Measurements from ENCODE around the gene TXNDC2. TPM values are rescaled to one million over a fixed set of nuclear protein-coding genes. Genes with fewer than 3 reads are reported as not detected.

TXNDC2 gene
- total RNA-seq, 1 donor from 2014 or later = not detected

DNA sequence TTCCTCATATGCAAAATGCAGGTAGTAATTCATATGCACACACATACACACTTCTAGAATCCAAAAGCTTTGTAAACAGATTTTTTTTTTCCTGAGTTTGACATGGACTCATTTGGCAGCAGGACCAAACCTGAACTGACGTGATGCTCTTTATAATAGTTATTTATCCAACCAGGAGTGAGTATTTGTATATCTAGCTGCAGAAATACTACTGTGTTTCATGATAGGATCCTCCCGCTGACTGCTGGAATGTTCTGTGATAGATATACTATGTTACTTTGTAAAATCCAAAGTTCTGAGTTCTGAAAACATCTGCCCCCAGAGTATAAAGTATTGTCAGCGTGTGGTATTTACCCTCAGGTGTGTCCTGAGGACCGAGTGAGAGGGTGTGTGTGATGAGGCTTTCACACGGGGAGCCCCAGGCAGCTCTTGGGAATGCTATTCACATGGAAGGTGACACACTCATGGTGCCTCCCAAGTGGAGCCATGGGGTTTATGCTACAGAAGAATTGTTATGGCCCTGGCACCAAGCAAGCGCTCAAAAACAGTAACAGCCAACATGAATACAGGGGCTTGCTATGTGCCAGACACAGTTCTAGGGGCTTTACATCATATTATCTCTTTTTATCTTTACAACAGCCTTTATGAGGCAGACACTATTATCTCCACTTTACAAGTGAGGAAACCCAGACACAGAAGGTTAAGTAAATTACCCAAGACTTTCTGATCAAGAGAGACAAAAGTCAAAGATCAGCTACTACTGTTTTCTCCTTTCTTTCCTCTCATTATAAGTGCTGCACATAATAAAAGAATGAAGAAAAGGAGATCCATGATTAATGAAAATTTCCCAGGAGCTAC lies 16.7 kb upstream of the TXNDC2 start:
- Mint-ChIP-seq H3K36me3 (ENCODE audit: unreplicated experiment) (peaks cover 18% of the 10 kb centered on the region), H3K27ac (ENCODE audit: unreplicated experiment) (no peak overlapping the region), H3K27me3 (ENCODE audit: unreplicated experiment) (peaks cover 4% of the 10 kb centered on the region), H3K4me3 (ENCODE audit: unreplicated experiment) (no peak overlapping the region), H3K9me3 (ENCODE audit: unreplicated experiment) (peaks cover 15% of the 10 kb centered on the region), H3K4me1 (ENCODE audit: low read depth, unreplicated experiment) (peaks cover 5% of the 10 kb centered on the region)
- TF ChIP-seq CTCF (IDR thresholded peaks at IDR 0.05; ENCODE audit: partially characterized antibody, unreplicated experiment) = no peak
- DNase-seq = no peak

GRCh38 chr18:9869715-9870430 lies 15.9 kb upstream of the TXNDC2 start:
- Mint-ChIP-seq H3K27ac (ENCODE audit: unreplicated experiment) (no peak overlapping the region), H3K4me1 (ENCODE audit: low read depth, unreplicated experiment) (peaks cover 5% of the 10 kb centered on the region), H3K36me3 (ENCODE audit: unreplicated experiment) (peaks cover 18% of the 10 kb centered on the region), H3K9me3 (ENCODE audit: unreplicated experiment) (peaks cover 15% of the 10 kb centered on the region), H3K4me3 (ENCODE audit: unreplicated experiment) (no peak overlapping the region), H3K27me3 (ENCODE audit: unreplicated experiment) (peaks cover 4% of the 10 kb centered on the region)
- DNase-seq = no peak
- TF ChIP-seq CTCF (IDR thresholded peaks at IDR 0.05; ENCODE audit: partially characterized antibody, unreplicated experiment) = no peak

GRCh38 chr18:9870431-9871008 lies 15.3 kb upstream of the TXNDC2 start:
- H3K4me1 Mint-ChIP-seq (ENCODE audit: low read depth, unreplicated experiment) = peaks cover 5% of the 10 kb centered on the region
- H3K4me3 Mint-ChIP-seq (ENCODE audit: unreplicated experiment) = no peak overlapping the region
- H3K27ac Mint-ChIP-seq (ENCODE audit: unreplicated experiment) = no peak overlapping the region
- peaks cover 14% of the 10 kb centered on the region for H3K36me3 Mint-ChIP-seq (ENCODE audit: unreplicated experiment)
- no peak for TF ChIP-seq CTCF (IDR thresholded peaks at IDR 0.05; ENCODE audit: partially characterized antibody, unreplicated experiment)
- peaks cover 4% of the 10 kb centered on the region for H3K27me3 Mint-ChIP-seq (ENCODE audit: unreplicated experiment)
- DNase-seq = no peak
- peaks cover 13% of the 10 kb centered on the region for H3K9me3 Mint-ChIP-seq (ENCODE audit: unreplicated experiment)

GRCh38 chr18:9871244-9871746 lies 14.5 kb upstream of the TXNDC2 start:
- Mint-ChIP-seq H3K27me3 (ENCODE audit: unreplicated experiment) (peaks cover 2% of the 10 kb centered on the region), H3K4me3 (ENCODE audit: unreplicated experiment) (no peak overlapping the region), H3K4me1 (ENCODE audit: low read depth, unreplicated experiment) (peaks cover 5% of the 10 kb centered on the region), H3K27ac (ENCODE audit: unreplicated experiment) (no peak overlapping the region), H3K36me3 (ENCODE audit: unreplicated experiment) (peaks cover 6% of the 10 kb centered on the region), H3K9me3 (ENCODE audit: unreplicated experiment) (peaks cover 7% of the 10 kb centered on the region)
- DNase-seq = no peak
- no peak for TF ChIP-seq CTCF (IDR thresholded peaks at IDR 0.05; ENCODE audit: partially characterized antibody, unreplicated experiment)

Measured in glutamatergic neuron (in vitro differentiated cells).